NCI-H2196 (cell line): ENCODE data around the gene HAPSTR1.

Experiments used
- DNase-seq: peaks from one replicate; lab custom pipeline; 2025; ENCODE audit not compliant: unreplicated experiment; lab: John Stamatoyannopoulos, UW

The HAPSTR1 gene

DNA sequence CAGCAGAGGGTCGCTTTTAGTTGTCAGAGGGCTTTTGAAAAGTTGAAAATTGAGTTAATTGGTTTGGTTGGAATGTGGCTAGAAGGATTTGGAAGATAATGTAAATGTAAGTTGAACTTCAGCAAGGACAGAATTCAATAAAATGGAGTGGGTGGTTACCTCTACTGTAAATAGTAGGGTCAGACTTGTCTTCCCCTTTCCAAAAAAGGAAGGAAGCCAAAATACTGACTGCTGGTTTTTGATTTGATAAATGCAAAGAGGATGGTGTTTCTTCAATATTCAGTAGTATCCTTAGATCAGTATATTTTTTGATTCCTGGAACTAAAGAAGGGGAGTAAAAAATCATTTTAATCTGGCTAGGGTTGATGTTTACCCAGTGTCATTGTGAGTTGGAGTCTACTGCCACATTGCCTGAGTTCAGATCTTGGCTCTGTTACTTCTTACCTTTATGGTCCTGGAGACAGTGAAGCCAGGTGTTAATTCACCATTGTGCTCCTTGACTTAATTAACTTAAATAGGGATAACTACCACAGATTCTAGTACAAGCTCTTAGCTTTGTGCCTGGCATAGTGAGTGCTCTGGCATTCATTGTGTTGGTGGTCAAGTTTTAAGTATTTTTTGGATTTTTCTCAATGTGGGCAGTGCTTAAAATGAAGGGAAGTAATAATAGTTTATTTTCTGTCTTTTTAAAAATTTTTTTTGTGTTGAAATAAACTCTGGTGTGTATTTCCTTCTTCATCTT is 4.4 kb downstream of the HAPSTR1 start:
- no peak for DNase-seq

DNA sequence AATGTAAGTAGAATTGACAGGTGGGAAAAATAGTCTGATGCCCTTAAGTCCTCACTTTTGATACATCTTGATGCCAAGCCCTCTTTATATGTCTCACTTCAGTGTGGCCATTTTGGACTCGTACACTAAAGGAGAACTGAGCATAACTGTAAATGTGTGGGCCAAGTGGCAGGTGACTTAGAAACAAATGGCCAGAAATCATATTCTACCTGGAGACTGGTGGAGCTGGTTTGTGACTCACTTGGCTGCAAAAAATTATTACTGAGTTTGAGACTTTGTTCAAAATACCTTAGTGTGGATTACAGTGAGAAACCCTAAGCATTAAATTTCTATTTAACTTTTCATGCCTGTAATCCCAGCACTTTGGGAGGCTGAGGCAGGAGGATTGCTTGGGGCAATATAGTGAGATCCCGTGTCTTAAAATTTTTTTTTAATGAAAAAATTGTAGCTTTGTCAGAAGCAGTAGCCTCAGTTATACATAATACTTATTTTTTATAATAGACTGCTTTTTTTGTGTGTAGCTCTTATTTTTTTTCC is 5.0 kb downstream of the HAPSTR1 start:
- DNase-seq, result no peak

DNA sequence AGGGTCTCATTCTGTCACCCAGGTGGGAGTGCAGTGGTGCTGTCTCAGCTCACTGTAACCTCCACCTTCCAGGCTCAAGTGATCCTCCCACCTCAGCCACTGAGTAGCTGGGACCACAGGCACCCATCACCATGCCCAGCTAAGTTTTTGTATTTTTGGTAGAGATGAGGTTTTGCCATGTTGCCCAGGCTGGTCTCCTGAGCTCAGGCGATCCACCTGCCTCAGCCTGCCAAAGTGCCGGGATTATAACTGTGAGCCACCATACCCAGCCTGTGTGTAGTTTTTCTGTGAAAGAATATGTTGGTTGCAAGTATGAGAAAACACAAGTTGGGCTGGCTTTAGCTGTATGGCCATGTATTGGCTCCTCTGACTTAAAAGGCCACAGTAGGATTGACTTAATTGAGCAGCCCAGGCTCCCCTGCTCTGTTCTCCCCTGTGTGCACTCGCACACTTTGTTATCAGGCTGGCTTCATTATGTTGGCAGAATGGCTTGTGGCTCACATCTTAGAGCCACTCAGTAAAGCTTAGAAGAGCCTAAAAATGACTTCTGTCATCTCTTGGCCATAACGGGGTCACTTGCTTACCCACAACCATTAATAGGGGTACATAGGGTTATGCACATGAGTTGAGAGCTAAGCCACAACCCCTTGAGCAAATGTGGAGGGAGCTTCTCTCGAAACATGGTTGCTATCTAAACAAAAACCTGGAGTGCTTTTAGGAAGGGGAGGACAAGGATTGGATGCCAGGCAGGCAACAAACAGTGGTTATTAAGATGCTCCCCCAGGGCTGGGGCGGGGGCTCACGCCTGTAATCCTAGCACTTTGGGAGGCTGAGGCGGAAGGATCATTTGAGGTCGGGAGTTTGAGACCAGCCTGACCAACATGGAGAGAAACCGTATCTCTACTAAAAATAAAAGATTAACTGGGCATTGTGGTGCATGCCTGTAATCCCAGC is 6.1 kb downstream of the HAPSTR1 start:
- no peak for DNase-seq

DNA sequence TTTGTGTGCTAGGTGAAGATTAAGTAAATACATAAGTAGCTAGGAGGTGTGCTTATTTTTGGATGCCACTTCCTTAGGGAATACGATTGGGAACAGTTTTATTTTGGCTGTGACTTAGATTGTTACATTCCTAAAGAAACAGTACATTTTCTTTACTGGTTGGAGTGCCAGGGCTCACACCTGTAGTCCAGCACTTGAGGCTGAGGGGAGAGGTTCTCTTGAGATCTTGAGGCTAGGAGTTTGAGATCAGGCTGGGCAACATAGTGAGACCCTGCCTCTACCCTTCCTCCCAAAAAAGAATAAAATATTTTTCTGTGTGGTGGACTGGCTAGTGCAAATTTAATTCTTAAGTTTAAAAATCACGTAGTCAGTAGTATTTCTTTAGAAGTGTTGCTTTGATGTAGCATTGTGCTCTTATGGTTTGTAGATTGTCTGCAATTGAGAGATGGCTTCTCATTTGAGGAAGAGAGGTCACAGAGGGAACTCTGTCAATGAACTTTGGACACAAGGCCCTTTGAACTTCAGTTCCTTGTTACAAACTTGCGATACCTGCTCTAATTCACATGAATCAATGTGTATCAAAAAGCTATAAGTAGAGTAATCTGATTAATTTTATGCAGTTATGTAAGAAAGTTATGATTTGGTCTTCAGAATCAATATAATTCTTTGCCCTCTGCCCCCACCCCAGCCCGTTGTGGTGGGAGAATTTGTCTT is 7.1 kb downstream of the HAPSTR1 start:
- DNase-seq, result no peak

DNA sequence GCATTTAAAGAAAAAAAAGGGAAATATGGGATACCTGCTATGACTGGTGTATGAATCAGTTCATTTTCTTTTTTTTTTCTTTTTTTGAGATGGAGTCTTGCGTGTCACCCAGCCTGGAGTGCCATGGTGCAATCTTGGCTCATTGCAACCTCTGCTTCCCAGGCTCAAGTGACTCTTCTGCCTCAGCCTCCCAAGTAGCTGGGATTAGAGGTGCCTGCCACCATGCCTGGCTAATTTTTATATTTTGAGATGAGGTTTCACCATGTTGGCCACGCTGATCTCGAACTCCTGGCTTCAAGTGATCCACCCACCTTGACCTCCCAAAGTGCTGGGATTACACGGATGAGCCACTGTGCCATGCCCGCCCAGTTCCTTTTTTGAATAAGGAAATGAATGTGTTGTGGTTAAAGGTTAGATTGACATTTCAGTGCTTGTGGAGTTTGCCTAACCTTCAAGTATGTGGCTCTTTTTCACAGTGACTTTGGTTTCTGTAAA is 7.7 kb downstream of the HAPSTR1 start:
- DNase-seq, result no peak

DNA sequence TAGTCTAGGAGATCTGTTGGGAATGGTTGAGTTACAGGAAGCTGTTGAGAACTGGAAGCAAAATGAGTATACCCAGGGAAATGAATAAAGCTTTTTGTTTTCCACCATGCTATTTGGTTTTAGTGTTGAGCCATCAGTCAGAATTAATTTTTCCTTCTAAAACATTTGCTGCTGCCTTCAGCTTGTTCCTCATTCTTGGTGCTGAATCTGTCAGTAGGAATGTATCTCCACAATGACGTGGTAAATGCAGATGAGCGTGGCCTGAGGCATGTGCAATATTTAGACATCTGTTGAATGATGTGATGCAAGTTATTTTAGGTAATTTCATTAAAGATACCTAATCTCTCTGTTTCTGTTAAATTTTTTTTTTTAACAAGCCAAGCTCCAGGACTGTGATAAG is 10.9 kb downstream of the HAPSTR1 start:
- no peak for DNase-seq

DNA sequence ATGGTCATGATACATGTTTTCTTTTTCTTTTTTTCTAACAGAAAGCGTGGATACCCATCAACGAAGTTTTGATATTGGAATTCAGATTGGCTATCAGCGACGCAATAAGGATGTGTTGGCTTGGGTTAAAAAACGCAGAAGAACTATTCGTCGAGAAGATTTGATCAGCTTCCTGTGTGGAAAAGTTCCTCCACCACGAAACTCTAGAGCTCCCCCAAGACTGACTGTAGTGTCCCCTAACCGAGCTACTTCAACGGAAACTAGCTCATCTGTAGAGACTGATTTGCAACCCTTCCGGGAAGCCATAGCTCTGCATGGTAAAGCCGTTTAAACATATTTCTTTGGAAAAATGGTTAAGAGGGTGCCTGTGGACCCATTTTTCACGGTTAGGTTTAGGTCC is 11.5 kb downstream of the HAPSTR1 start:
- DNase-seq, result no peak

DNA sequence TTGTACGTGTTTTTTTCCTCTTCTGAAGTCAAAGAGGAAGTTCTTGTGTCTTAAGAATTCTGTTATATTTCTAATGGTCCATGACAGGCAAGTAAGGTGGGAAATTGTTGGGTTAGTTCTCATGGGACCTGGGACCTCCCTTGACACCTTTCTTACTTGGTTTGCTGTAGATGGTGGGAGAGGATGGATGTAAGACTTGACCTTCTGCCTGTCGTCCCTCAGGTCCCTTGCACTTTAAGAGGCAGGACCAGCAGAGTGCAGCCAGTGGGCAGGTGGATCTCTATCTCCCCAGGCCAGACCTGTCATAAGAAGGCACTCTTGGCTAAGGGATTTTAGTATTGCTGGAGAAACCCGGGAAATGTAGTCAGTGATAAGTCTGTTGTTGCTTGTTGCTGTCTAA is 12.1 kb downstream of the HAPSTR1 start:
- DNase-seq, result no peak

DNA sequence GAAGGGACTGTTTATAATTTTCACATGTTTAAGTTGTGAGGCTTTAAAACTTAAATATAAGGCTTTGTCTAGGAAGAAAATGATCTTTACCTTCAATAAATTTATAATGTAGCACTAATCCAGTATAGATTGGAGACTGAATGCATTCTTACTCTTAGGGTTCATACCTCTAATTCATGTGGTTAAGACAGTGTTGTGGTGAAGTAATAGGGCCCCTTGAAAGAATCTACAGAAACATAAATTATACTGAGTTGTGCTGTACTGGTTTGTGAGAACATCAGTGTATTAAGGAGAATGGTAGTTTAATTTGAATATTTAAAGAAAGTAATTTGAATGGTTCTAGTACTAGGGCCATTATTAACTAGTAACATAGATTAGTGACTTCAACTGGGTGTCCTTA is 13.7 kb downstream of the HAPSTR1 start:
- no peak for DNase-seq

DNA sequence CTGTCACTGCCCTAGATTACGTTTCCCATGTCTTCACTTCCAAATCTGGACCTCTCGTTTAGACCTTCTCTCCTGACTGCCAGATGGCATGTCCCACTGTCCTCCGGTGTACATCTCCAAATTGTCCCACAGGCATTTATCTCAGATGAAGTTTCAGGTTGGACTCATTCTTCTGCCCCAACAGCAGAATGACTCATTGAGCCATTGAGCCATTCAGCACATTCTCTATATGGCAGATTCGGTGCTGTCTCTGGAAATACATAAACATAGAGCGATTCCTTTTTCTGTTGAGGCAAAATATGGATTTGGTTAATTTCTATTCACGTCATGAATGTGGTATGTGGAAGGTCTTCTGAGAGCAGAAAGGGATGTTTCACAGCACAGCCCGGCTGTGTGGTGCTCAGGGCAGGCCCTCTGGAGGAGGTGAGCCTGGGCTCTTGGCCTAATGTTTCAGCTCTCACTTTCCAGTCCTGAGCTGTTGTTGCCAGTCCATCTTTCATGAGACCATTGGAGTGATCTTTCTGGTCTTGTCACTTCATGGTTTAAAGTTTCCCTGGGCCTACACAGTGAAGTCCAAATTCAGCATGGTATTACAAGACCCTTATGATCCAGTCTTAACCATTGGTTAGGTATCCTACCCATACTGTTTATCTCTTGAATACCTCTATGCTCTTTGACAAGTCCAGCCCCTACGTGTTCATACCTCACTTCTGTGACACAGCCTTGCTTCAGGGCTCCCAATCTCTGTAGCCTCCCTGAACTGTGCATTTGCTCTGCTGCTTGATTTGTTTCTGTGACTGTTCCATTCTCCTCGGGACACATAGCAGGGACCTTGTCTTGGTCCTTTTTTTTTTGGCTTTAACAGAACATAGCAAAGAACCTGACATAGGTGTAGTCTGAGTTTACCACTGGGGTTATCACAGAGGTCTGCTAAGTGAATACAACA is 15.9 kb downstream of the HAPSTR1 start:
- no peak for DNase-seq

DNA sequence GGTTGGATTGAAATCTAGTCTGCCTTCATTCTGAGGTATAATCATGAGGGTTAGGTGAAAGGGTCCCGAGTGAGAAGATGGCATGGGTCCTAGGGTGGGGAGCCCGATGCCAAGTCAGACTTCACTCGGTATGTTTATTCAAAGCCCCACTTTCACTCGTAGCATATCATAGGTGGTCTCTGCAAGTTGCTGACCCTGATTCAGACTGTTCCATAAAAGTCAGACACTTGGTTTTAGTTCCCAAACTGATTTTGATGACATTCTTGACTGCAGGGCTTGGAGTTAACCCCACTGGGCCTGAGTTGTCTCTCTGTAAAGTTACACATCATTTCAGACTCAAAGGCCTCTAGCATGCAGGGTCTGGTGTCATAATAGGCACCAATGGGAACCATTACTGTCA is 17.8 kb downstream of the HAPSTR1 start:
- DNase-seq, result no peak

DNA sequence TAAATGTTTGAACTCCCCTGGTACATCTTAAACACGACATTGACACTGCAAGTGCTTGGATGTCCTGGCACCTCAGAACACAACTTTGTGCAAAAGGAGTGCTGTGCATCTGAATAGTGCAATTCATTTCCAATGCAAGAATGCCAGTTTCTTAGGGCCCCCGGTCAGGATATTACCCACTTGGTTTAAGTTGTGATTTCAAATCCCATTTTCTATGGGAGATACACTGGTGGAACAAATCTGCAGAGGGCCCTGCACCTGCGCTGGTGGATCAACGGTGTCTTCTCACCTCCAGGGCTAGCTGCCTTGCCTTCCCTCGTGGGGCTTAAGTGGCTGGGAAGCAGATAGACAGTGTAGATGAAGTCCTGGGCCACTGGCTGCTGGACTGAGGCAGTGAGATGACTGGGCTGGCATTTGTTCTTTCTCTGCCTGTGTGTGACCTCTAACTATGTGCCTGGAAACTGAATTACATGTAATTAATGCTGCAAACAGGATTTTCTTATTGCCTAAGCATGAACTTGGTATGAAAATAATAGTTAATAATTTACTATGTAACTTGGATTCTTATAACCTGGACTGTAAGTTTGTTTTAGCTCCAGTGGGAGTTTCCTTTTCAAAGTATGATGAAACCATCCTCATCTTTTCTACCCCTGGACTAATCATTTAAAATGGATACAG is 20.9 kb downstream of the HAPSTR1 start:
- DNase-seq, result no peak

DNA sequence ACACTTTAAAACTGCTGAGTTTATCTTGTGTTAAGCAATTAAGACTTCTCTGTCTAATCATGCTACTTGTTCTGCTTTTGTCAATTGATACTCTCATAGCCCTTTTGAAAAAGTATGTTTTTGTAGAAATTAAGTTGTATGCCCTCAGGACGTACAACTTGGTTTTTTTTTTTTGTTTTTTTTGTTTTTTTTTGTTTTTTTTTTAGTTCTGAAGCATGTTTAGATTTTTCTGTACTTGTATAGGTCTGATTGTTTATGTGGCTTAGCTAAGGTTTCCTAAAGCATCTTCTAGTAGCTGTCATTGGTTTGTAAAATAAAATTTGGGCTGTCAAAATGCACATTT is 21.4 kb downstream of the HAPSTR1 start:
- no peak for DNase-seq

DNA sequence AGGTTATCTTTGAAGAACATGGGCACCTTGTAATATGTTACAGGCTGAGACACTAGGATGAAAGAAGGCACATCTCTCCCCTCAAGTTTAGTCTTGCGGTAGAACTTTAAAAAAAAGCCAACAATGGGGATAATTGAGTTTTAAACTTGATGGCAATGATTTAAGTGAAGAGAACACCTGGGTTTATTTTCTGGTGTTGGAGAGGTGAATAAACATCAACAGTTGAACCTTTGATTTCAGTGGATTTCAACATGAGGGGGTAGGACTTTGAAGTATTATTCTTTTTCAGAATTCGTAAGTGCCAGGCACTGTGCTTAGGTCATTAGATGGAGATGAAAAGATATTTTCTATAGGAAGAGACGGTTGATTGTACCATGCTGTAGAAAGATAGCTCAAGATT is 22.3 kb downstream of the HAPSTR1 start:
- DNase-seq, result no peak

DNA sequence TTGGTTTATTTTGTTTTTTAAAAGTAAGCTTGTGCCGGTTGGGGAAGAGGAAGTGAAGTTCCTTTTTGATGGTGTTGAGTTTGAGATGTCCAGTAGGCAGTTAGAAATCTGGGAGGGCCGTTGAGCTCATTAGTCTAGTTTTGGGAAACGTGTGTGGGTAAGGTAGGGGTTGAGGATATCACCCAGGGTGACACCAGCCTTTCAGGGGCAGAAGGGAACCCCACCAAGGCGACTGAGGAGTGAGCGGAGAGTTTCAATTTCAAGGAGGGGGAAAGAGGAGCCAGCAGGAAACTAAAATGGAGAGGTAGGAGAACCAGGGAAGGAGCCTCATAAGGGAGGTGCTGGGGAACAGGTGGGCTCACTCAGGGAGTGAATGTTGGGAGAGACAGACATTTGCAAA is 22.7 kb downstream of the HAPSTR1 start:
- DNase-seq, result no peak

DNA sequence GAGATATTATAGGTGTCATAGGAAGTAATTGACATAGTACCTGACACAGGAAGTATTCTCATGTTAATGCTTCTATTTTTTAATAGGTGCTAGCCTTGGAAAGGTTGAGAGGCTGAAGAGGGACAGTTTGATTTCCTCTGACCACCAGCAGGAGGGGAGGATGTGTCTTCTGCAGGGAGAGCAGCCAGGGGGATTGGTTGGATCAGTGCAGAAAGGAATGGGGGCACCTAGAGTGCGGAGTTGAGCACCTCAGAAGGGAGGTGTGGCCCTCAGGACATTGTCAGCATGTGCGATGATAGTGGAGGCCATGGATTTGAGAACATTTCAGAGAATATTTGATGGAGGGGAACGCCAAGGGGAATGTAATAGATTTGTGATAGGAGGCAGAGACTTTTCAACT is 23.4 kb downstream of the HAPSTR1 start:
- DNase-seq, result no peak

DNA sequence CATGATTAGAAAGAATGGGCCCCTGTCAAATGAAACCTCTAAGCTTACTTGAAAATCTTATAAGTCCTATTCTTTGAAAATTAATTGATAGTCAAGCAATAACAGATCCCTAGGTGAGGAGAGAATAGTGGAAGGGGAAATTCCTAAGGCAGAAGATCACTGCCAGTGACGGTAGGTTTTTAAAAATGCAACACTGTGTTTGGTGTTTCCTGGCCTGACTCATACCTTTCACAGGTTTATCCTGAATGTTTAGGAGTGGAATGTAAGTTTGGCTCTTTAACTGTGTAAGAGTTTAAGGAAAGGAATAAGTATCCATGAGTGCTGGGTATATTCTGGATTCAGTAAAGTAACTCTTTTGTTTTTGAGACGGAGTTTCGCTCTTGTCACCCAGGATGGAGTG is 23.8 kb downstream of the HAPSTR1 start:
- DNase-seq, result no peak

DNA sequence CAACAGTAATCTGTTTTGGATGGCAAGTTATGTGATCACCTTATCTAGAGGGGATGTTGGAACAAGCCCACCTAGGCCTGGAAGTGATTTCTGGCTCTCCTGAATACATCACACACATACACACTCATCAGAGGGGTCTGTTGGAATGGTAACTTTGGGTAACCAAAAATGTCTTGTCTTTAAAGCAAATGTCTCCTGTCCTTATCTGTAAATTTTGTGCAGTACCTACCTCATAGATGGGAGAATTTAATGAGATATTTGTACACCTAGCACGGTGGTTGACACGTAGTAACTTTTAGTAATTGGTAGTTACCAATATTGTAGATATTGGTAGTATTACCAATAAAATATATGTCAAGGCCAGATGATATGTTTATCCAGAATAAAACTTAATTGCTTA is 24.7 kb downstream of the HAPSTR1 start:
- DNase-seq, result no peak

DNA sequence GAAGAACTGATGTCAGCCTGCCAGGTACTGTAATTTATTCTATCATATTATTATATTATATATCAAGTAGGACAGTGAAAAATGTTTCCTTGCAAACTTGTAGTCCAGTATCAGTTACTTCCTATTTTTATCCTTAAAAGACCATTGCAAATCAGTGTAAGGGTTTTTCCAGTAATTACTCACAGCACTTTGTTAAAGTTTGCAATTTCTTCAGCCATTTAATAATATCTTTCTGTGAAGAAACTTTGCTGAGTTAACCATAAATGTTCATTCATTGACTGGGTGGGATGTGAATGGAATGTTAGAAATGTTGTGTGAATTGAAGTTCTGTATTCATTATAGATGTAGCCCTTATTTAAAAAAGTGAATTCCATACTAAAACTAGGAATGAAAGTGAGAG is 26.7 kb downstream of the HAPSTR1 start:
- DNase-seq, result no peak

DNA sequence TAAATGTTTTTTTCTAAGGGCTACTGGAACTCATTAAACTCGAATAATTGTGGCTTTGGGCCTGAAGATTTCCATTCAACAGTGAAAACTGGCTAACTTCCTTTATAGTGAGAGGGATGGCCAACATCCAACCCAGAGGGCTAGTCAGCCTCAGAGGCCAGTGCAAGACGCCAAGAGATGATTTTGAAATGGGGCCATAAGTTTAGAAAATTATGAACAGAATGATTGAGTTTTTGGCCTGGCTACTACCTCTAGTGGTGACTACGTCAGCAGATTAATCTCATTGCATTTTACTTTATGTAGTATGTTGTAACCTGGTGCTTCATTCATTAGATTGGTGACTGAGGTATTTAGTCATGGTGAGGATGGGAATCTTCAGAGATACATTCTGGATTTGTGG is 28.4 kb downstream of the HAPSTR1 start:
- DNase-seq, result no peak
